Measurements from ENCODE around the gene SPG21.

- TF ChIP-seq CTCF (IDR thresholded peaks at IDR 0.05) (no peak), POLR2A (IDR thresholded peaks at IDR 0.05) (no peak)
Observed at GRCh38 chr15:64934023-64934422, 55.7 kb downstream of the SPG21 start.
